B cell (primary cell): ENCODE measurements around the gene SANBR. TPM values are rescaled to one million over a fixed set of nuclear protein-coding genes. Genes with fewer than 3 reads are reported as not detected.

Experiments used
- ATAC-seq: fragments of 200-7000 bp; cut with Tn5 transposase; one replicate; pipeline ENCODE4 v1.10.0; 2021; ENCODE audit warnings: low read depth, mild to moderate bottlenecking, moderate number of reproducible peaks, moderate library complexity
- CTCF ChIA-PET: fragments of 350-600 bp; sonication (Branson Sonifier 250); formaldehyde crosslinking; loops from one replicate; lab custom pipeline; 2021; ENCODE audit warnings: antibody characterized with exemption, inconsistent platforms; lab: Charles Lee
- POLR2A ChIA-PET: fragments of 350-600 bp; sonication (Branson Sonifier 250); formaldehyde crosslinking; loops from one replicate; lab custom pipeline; 2021; ENCODE audit warnings: antibody characterized with exemption; lab: Charles Lee
- DNase-seq: peaks from one replicate; pipeline ENCODE4 v3.0.0; 2013
- H2AFZ ChIP-seq: 2 replicates; pipeline ENCODE4 v1.6.1; 2012; ENCODE audit warnings: mild to moderate bottlenecking, low read depth, low read length; ENCODE audit not compliant: insufficient read depth, poor library complexity, severe bottlenecking
- H3K27ac ChIP-seq, 2 donors: 1 replicate in 1 of 2; 2 replicates in 1 of 2; pipeline ENCODE4 v1.5.1; 2012 to 2013; ENCODE audit warnings: low read length in 2 of 2, mild to moderate bottlenecking in 2 of 2, moderate library complexity in 1 of 2
- H3K27me3 ChIP-seq, 4 experiments: fragments of 200-600 bp in 1 of 4; sonication (generic) in 1 of 4; replicated peaks in 1 of 4; 1 replicate in 2 of 4; 2 replicates in 2 of 4; pipeline versions ENCODE4 v1.6.1 to v1.7.0; 2013 to 2016; ENCODE audit warnings: low read length in 3 of 4, mild to moderate bottlenecking in 2 of 4, mixed read lengths in 1 of 4, moderate library complexity in 1 of 4; ENCODE audit not compliant: insufficient read depth in 4 of 4, control insufficient read depth in 3 of 4; ENCODE audit errors: control extremely low read depth in 1 of 4
- H3K36me3 ChIP-seq, 2 experiments: replicated peaks in 1 of 2; 1 replicate in 1 of 2; 2 replicates in 1 of 2; pipeline versions ENCODE4 v1.6.1 to v1.7.1; 2013; ENCODE audit warnings: low read length in 1 of 2; ENCODE audit not compliant: insufficient read depth in 2 of 2, control insufficient read depth in 1 of 2; ENCODE audit errors: control extremely low read depth in 1 of 2, extremely low read depth in 1 of 2
- H3K4me1 ChIP-seq, 2 donors: fragments of 200-600 bp in 1 of 2; sonication (generic) in 1 of 2; 1 replicate in 1 of 2; 2 replicates in 1 of 2; pipeline versions ENCODE4 v1.5.1 to v1.6.1; 2013 to 2017; ENCODE audit warnings: low read length in 2 of 2; ENCODE audit not compliant: control insufficient read depth in 2 of 2, insufficient read depth in 2 of 2
- H3K4me2 ChIP-seq: replicated peaks from 2 replicates; pipeline ENCODE3; 2012; ENCODE audit warnings: mild to moderate bottlenecking, low read depth, low read length; ENCODE audit not compliant: poor library complexity, severe bottlenecking
- H3K4me3 ChIP-seq, 5 experiments: fragments of 200-600 bp in 1 of 5; sonication (generic) in 1 of 5; 1 replicate in 3 of 5; 2 replicates in 2 of 5; pipeline versions ENCODE4 v1.5.1 to v1.7.0; 2011 to 2016; ENCODE audit warnings: low read length in 4 of 5, mild to moderate bottlenecking in 4 of 5, low read depth in 2 of 5, control low read depth in 1 of 5, moderate library complexity in 1 of 5; ENCODE audit not compliant: insufficient read depth in 1 of 5; ENCODE audit errors: control extremely low read depth in 1 of 5, extremely low read depth in 1 of 5
- H3K79me2 ChIP-seq: fragments of 200-600 bp; sonication (generic); one replicate; pipeline ENCODE4 v1.6.0; 2016; ENCODE audit warnings: low read length; ENCODE audit not compliant: control insufficient read depth, insufficient read depth
- H3K9ac ChIP-seq: fragments of 200-600 bp; sonication (generic); 2 replicates; pipeline ENCODE4 v1.6.1; 2017; ENCODE audit warnings: mild to moderate bottlenecking, low read length, moderate library complexity
- H3K9me3 ChIP-seq, 3 donors: one replicate each; pipeline versions ENCODE4 v1.6.1 to v1.7.1; 2013; ENCODE audit warnings: low read length in 2 of 3; ENCODE audit not compliant: control insufficient read depth in 2 of 3, insufficient read depth in 1 of 3; ENCODE audit errors: control extremely low read depth in 1 of 3
- H4K20me1 ChIP-seq: 2 replicates; pipeline ENCODE4 v1.6.0; 2012; ENCODE audit warnings: mild to moderate bottlenecking, low read length; ENCODE audit not compliant: insufficient read depth, control insufficient read depth, poor library complexity, severe bottlenecking
- H3K27ac Mint-ChIP-seq: one replicate; pipeline ENCODE4 v1.8.0; 2021; ENCODE audit warnings: mixed read lengths
- H3K27me3 Mint-ChIP-seq: one replicate; pipeline ENCODE4 v1.8.0; 2021; ENCODE audit warnings: mixed read lengths
- H3K4me1 Mint-ChIP-seq: one replicate; pipeline ENCODE4 v1.8.0; 2021; ENCODE audit warnings: mixed read lengths
- H3K4me3 Mint-ChIP-seq: one replicate; pipeline ENCODE4 v1.8.0; 2021; ENCODE audit warnings: mixed read lengths
- H3K9me3 Mint-ChIP-seq: one replicate; pipeline ENCODE4 v1.8.0; 2022; ENCODE audit warnings: mixed read lengths; ENCODE audit not compliant: insufficient read depth
- EZH2 ChIP-seq: IDR thresholded peaks from 2 replicates; pipeline ENCODE4 v1.6.1; 2012; ENCODE audit warnings: borderline replicate concordance, low read depth, mild to moderate bottlenecking, moderate library complexity, low read length; ENCODE audit not compliant: insufficient read depth, poor library complexity, severe bottlenecking
- WGBS: methylation state at CpG from one replicate; pipeline ENCODE4 v1.1.5; 2013; ENCODE audit warnings: missing lambda C conversion rate; ENCODE audit not compliant: insufficient coverage; 5-methylcytosine and 5-hydroxymethylcytosine counted together
- intact Hi-C: fragments of 100-400 bp; cut with micrococcal nuclease; formaldehyde crosslinking; loops from one replicate; pipeline ENCODE4 v1.10.0; 2022
- polyA plus RNA-seq: library from polyadenylated mRNA; depleted of rRNA; stranded (reverse); fragments of >200 nt; gene quantifications from 2 replicates; pipeline ENCODE4 v1.2.3, GENCODE V29; 2012
- total RNA-seq, 2 donors: library from RNA; stranded (reverse); fragments of 120-200 nt in 1 of 2; gene quantifications; 1 replicate in 1 of 2; 2 replicates in 1 of 2; pipeline versions ENCODE4 v1.2.3 to v1.2.4, GENCODE V29; 2013 to 2022
- TF ChIP-seq, protein P1 (sequence below): fragments of 200-600 bp; IDR thresholded peaks from one replicate; pipeline ENCODE4 v1.8.0; 2022; ENCODE audit warnings: antibody characterized with exemption, mild to moderate bottlenecking

Gene SANBR
- total and polyA plus RNA-seq, 2 donors (not counting 1 experiment from before 2014, with no cell fraction given) = 2.5 to 6.6 TPM

DNA sequence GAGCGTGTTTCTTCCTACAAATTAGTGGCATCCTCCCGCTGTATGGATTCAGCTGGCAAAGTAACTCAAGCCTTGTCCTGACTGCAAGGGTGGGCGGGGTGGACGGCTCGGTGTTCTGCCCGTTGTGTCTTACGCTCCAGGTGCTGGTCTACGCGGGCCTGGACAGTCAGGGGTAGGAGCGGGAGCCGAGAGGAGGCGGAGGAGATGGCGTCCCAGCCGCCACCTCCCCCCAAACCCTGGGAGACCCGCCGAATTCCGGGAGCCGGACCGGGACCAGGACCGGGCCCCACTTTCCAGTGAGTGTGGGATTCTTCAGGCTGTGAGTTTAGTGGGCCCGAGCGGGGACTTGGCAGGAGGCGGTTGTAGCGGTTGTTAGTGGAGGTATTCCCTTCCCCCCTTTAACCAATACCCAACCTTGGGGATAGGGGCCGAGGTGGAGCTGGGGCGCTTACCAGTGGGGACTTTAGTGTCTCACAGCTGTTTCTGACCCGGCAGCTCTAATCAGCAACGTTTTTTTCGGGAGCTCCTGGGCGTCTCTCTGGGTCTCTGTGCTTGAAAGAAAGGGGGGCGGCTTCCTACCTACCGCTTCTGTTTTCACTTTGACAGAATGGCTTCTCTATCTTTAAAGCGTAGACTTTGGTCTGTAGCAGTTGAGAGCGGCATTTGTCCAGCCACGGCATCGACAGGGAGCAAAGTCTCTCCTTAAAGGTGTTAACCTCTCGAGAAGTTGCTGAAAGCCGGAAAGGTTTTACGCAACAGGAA, 47.9 kb upstream of the SANBR start, which contains the start of the genes PEX13 and PUS10:
Gene PEX13 (plus strand): TSS at position 165 of the 762 bp plus-strand sequence. CDS start 40 bp downstream, at position 205.
Gene PUS10 (minus strand): TSS at position 700 of the 762 bp plus-strand sequence. CDS start 6,365 bp downstream, outside the sequence.
- Mint-ChIP-seq H3K4me3 (peak within 1 kb of the TSS; percentile 100), H3K27me3 (no peaks in the 10 kb centered on the region), H3K4me1 (peaks cover 41% of the 10 kb centered on the region), H3K27ac (peak within 1 kb of the TSS; percentile 98), H3K9me3 (no peaks in the 10 kb centered on the region)
- Histone ChIP-seq H3K27me3 (no peaks in the 10 kb centered on the region), H3K27ac (peak within 1 kb of the TSS; percentile 69 to 84), H4K20me1 (peaks cover 4% of the 10 kb centered on the region), H3K4me1 (peaks cover 5 to 19% of the 10 kb centered on the region in 2 donors), H2AFZ (peak within 1 kb of the TSS; percentile 99), H3K79me2 (peaks cover 61% of the 10 kb centered on the region), H3K9ac (peak within 1 kb of the TSS; percentile 88), H3K36me3 (peaks cover 0 to 6% of the 10 kb centered on the region in 2 experiments), H3K4me2 (peak within 1 kb of the TSS; percentile 84), H3K4me3 (peak within 1 kb of the TSS; percentile 81 to 98 (median 94)), H3K9me3 (no peaks in the 10 kb centered on the region)
- intact Hi-C loops = loop anchor here (1.0 to 5.0 kb wide), 5 partner anchors 25 to 520 kb away; partner anchors contain the start of genes SANBR and XPO1
- peak; percentile 88 for ATAC-seq
- TF ChIP-seq, protein P1, sequence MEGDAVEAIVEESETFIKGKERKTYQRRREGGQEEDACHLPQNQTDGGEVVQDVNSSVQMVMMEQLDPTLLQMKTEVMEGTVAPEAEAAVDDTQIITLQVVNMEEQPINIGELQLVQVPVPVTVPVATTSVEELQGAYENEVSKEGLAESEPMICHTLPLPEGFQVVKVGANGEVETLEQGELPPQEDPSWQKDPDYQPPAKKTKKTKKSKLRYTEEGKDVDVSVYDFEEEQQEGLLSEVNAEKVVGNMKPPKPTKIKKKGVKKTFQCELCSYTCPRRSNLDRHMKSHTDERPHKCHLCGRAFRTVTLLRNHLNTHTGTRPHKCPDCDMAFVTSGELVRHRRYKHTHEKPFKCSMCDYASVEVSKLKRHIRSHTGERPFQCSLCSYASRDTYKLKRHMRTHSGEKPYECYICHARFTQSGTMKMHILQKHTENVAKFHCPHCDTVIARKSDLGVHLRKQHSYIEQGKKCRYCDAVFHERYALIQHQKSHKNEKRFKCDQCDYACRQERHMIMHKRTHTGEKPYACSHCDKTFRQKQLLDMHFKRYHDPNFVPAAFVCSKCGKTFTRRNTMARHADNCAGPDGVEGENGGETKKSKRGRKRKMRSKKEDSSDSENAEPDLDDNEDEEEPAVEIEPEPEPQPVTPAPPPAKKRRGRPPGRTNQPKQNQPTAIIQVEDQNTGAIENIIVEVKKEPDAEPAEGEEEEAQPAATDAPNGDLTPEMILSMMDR = no peak
- TF ChIP-seq EZH2 = no peak
- ChIA-PET POLR2A (interaction anchor here (0.6 to 1.2 kb wide), 3 partner anchors 12 to 125 kb away, joined by 3 to 4 read pairs (median 4); no protein-coding TSS in a partner anchor), CTCF (interaction anchor here (0.5 to 1.1 kb wide), 2 partner anchors 32 to 753 kb away, joined by 3 to 5 read pairs; no protein-coding TSS in a partner anchor)
- WGBS = 0% methylated on average over 22 of the region's 39 CpGs
- peak; percentile 82 for DNase-seq
